Activated naive CD4-positive, alpha-beta T cell treated with anti-CD3 and anti-CD28 coated beads for 36 hours (primary cell): ENCODE data around the gene PNPLA4. TPM values are rescaled to one million over a fixed set of nuclear protein-coding genes. Genes with fewer than 3 reads are reported as not detected.

Source experiments
- total RNA-seq, 2 experiments: library from RNA; stranded (reverse); gene quantifications; one replicate each; pipeline ENCODE4 v1.2.3, GENCODE V29; 2021

Gene PNPLA4
- total RNA-seq, 2 experiments from 2014 or later: 12.3 to 13.4 TPM

Other genes starting within 250 kb of the PNPLA4 start
- gene VCX, start 84.2 kb downstream of the PNPLA4 start, total RNA-seq: not detected
- gene VCX2, start 243.9 kb upstream of the PNPLA4 start, total RNA-seq: not detected